SK-MEL-5 (cell line): ENCODE measurements around the gene RFX8. TPM values are rescaled to one million over a fixed set of nuclear protein-coding genes. Genes with fewer than 3 reads are reported as not detected.
A peak's percentile ranks its signal among the peaks of the same experiment; 100 is the strongest.

Source experiments
- DNase-seq: peaks from one replicate; pipeline ENCODE4 v3.0.0-alpha.2; 2016; ENCODE audit warnings: low read depth, low spot score
- in situ Hi-C: cut with HindIII; loops from 2 replicates; pipeline ENCODE4 v1.10.0; 2016; ENCODE audit warnings: low sequenced_read_pairs, high pct_unique_total_duplicates, low pct_unique_long_range_greater_than_20kb
- total RNA-seq: library from RNA; depleted of rRNA; stranded (reverse); fragments of >200 nt; shearing (Covaris generic); gene quantifications from 2 replicates; pipeline ENCODE4 v1.2.3, GENCODE V29; 2014

Gene RFX8
- total RNA-seq, 1 experiment from 2014 or later = not detected

DNA sequence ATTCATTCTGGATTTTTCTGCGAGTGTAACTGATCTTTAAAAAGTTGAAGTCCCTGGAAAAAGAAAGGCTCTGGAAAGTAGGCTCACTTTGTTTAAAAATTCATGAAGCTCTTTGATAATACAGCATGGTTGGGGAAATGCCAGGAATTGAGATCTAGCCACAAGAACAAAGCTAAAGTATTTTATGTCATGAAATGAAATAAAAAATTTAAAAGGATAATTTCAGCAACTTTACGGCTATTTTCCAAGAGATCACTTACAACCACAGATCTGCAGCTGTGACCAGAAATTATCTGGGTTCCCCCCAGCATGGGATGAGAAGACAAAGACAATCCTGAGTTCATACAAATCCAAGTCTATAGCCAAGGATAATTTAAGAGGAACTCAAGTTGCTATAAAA lies 25.3 kb upstream of the RFX8 start:
- no peak for DNase-seq
- in situ Hi-C loops = no loop called here

- in situ Hi-C loops = no loop called here
- no peak for DNase-seq
Measured at GRCh38 chr2:101496279-101496678, 21.4 kb upstream of the RFX8 start.

GRCh38 chr2:101492936-101493473 lies 18.1 kb upstream of the RFX8 start:
- DNase-seq = no peak
- in situ Hi-C loops = no loop called here

GRCh38 chr2:101486994-101487393 lies 12.1 kb upstream of the RFX8 start:
- no peak for DNase-seq
- in situ Hi-C loops = no loop called here

DNA sequence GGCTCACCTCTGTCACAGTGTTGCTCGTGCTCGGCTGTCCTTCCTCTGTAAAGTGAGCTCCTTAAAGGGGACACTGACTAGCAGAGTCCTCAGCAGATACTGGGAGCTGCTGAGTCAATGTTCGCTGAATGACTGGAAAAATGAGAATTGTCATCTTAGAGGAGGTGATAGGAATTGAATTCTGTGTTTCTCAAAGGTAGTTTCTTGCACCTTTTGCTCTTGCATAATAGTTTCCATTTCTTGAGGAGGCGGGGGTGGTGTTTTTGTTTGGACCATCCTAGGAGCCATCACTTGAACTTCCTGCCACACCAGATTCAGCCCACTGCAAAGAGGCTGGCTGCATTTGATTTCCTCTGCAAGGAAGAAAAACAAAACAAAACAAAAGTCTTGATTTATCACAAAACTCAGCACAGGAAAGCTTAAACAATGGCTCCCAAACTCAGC lies 11.4 kb upstream of the RFX8 start:
- DNase-seq = no peak
- in situ Hi-C loops = no loop called here

DNA sequence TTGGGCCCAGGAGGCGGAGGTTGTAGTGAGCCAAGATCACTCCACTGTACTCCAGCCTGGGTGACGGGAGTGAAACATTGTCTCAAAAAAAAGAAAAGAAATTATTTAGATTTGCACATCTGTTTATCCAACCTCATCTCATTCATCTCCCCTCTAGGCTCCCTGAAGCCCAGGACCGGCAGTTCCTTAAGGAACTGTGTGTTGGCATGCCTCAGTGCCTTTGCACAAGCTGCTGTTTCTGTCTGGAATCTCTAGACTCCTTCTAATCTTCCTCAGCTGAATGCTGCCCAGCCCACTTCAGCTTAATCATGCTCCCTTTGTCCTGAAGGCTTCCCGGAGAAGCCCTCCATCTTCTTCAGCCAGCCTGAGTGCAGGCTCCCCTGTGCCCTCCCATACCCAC lies 10.9 kb upstream of the RFX8 start:
- in situ Hi-C loops = no loop called here
- DNase-seq = no peak

- no peak for DNase-seq
- in situ Hi-C loops = no loop called here
Measured at GRCh38 chr2:101480764-101481163, 5.9 kb upstream of the RFX8 start.

GRCh38 chr2:101479810-101480209 lies 4.9 kb upstream of the RFX8 start:
- DNase-seq = no peak
- in situ Hi-C loops = no loop called here

DNA sequence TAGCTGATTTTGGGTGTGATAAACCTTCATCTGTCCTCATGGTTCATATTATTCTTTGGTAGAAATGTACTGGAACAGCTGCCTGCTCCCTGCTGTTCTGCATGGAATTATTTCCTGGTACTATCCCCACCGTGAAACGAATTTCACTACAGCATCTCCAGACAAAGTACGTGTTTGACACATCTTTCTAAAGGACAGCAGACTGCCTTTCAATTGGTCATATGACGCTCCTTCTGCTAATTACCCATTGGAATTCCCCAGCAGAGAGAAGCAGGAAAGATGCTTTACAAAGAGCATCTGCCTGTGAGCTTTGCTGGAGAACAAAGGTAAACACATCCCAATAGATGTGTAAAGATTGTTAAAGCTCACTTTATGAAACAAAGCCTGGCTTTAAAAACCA lies 4.4 kb upstream of the RFX8 start:
- in situ Hi-C loops = no loop called here
- DNase-seq = no peak

GRCh38 chr2:101478181-101479001 lies 3.5 kb upstream of the RFX8 start:
- DNase-seq = no peak
- in situ Hi-C loops = no loop called here

GRCh38 chr2:101477556-101477955 lies 2.6 kb upstream of the RFX8 start:
- no peak for DNase-seq
- in situ Hi-C loops = no loop called here

- peak; percentile 40 for DNase-seq
- in situ Hi-C loops = no loop called here
Measured at GRCh38 chr2:101476605-101477208, 1.8 kb upstream of the RFX8 start.

DNA sequence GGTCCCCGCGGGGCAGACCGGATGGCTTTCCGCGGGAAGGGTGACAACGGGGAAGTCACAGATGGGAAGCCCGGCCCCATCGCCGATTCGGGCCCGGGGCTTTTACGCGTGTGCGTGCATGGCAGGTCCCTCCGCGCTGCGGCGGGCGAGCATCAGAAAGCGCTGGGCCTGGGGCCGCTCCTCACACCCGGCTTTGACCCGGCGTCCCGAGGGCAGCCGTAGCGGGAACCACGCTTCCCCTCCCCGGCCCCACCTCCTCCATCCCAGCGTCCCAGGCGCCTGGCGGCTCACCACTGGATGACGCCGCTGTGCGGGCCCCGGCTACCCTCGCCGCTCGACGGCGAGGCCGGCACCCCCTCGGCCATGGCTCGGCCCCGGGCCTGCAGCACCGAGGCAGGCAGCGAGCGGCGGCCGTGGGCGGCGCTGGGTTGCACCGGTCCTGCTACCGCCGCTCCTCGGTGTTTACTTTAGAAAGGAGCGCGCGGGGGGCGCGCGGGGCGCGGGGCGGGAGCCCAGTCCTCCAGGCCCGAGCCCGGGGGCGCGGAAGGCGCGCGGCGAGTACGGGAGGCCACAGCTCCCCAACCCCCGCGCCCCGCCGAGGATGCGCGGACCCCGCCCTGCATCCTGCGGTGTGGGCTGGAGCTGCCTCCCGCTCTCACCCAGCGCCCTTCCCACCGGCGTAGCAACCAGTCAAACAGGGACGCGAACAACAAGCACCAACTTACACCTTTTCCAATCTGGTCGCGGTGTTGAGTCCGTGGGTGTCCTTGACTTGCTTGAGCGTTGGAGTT lies 806 bp downstream of the RFX8 start:
- DNase-seq = no peak
- in situ Hi-C loops = no loop called here

- no peak for DNase-seq
- in situ Hi-C loops = no loop called here
Measured at GRCh38 chr2:101473591-101473910, 1.4 kb downstream of the RFX8 start.

DNA sequence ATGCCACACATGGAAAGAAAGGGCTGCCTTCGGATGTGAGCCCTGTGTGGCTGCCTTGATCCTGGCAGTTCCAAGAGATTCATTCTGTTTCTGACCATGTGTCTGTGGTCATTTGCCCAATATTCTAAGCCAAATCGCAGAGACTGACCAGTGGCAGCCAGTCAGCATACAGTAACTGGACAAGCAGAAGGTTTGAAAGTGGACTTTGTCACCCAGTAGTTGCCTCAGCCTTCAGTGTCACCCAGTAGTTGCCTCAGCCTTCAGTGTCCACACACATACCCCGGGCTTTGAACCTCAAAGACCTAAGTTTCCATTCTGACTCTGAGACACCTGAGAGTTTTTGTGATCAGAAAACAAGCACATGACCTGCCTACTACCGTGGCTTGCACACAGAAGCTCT lies 5.0 kb downstream of the RFX8 start:
- no peak for DNase-seq
- in situ Hi-C loops = no loop called here

GRCh38 chr2:101467306-101467705 lies 7.6 kb downstream of the RFX8 start:
- in situ Hi-C loops = no loop called here

GRCh38 chr2:101466426-101466825 lies 8.5 kb downstream of the RFX8 start:
- no peak for DNase-seq
- in situ Hi-C loops = no loop called here

More at GRCh38 chr2:101467306-101467705, 7.6 kb downstream of the RFX8 start:
- DNase-seq = no peak

DNA sequence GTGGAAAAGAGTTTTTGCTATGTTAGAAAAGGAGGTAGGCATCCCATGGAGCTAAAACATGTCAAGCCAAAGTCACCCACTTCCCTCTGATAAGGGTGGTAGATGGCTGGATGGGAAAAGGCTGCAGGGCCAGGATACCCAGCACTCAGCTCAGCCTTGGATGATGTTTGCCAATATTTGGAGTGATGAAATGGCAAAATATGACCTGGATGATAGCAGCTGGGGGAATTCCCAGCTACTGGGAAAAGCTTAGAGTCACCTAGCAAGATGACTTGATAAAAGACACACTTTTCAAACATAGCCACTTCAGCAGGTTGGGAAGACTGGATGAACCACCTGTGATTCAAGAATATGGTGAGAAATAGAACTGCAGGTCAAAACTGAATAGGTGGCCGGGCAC lies 10.1 kb downstream of the RFX8 start:
- in situ Hi-C loops = no loop called here
- no peak for DNase-seq
